HG03097 (cell line): Measurements from ENCODE around the gene DNAJC17.

Experiments
- ATAC-seq: cut with Tn5 transposase; IDR thresholded peaks from one replicate; pipeline ENCODE4 v1.9.1; 2021; ENCODE audit not compliant: unreplicated experiment, low FRiP score

Gene DNAJC17

GRCh38 chr15:40807028-40807887, at the start of gene DNAJC17, which contains the start of gene ZFYVE19:
DNAJC17 (minus strand) TSS chr15:40807473; CDS start chr15:40807446, 27 bp downstream.
ZFYVE19 (plus strand) TSS chr15:40807089; CDS start chr15:40807590, 501 bp downstream.
- ATAC-seq, result peak; percentile 95

GRCh38 chr15:40856746-40857145, 49.5 kb upstream of the DNAJC17 start:
- ATAC-seq, result no peak

GRCh38 chr15:40855706-40856234, 48.5 kb upstream of the DNAJC17 start:
- ATAC-seq, result no peak

- no peak for ATAC-seq
Measured at GRCh38 chr15:40854161-40854560, 46.9 kb upstream of the DNAJC17 start.

GRCh38 chr15:40853241-40853890, 46.1 kb upstream of the DNAJC17 start:
- no peak for ATAC-seq

- ATAC-seq, result no peak
Measured at GRCh38 chr15:40852529-40852928, 45.3 kb upstream of the DNAJC17 start.

- no peak for ATAC-seq
Measured at GRCh38 chr15:40850576-40851112, 43.4 kb upstream of the DNAJC17 start.

GRCh38 chr15:40847223-40847961, 40.1 kb upstream of the DNAJC17 start:
- no peak for ATAC-seq

- ATAC-seq, result no peak
Measured at GRCh38 chr15:40846841-40847222, 39.6 kb upstream of the DNAJC17 start.

GRCh38 chr15:40845511-40846284, 38.4 kb upstream of the DNAJC17 start:
- no peak for ATAC-seq

- ATAC-seq, result no peak
Measured at GRCh38 chr15:40845036-40845435, 37.8 kb upstream of the DNAJC17 start.

- ATAC-seq, result no peak
Measured at GRCh38 chr15:40844696-40845030, 37.4 kb upstream of the DNAJC17 start.

GRCh38 chr15:40843885-40844695, 36.8 kb upstream of the DNAJC17 start, which contains the start of gene SPINT1:
SPINT1 (plus strand) TSS chr15:40844048; CDS start chr15:40844555, 507 bp downstream.
- no peak for ATAC-seq

GRCh38 chr15:40843261-40843884, 36.1 kb upstream of the DNAJC17 start:
- ATAC-seq, result no peak

- no peak for ATAC-seq
Measured at GRCh38 chr15:40841741-40842140, 34.5 kb upstream of the DNAJC17 start.

- no peak for ATAC-seq
Measured at GRCh38 chr15:40838756-40839155, 31.5 kb upstream of the DNAJC17 start.

- ATAC-seq, result no peak
Measured at GRCh38 chr15:40836020-40836419, 28.7 kb upstream of the DNAJC17 start.

GRCh38 chr15:40832903-40833302, 25.6 kb upstream of the DNAJC17 start:
- no peak for ATAC-seq

GRCh38 chr15:40831861-40832260, 24.6 kb upstream of the DNAJC17 start:
- no peak for ATAC-seq
